ENCODE measurements around the gene GRIK1. TPM values are rescaled to one million over a fixed set of nuclear protein-coding genes. Genes with fewer than 3 reads are reported as not detected.

Gene GRIK1
- polyA plus RNA-seq, 6 donors from 2014 or later = not detected

DNA sequence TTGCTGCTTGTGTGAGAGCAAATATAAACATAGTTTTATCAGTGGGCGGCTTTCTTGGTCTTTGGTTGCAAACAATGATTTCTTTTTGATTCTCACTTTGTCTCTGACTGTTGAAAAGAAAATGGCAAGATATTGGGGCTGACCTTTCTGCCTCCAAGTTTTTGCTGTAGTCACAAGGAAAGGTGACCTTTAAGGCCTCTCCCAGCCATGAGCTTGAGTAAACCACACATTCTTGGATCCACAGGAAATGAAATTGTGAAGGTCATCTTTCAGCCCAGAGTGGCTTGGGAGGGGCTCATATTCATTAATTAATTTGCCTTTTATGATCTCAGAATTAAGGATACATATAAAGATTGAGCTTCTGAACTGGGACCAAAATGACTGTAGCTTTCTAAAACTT is 399.5 kb downstream of the GRIK1 start:
- DNase-seq = no peak
- peaks cover 0 to 2% (median 0%) of the 10 kb centered on the region in 3 donors for H3K4me1 Mint-ChIP-seq
- ATAC-seq (ENCODE audit: low read depth in 2 of 2) = no peak
- no peak overlapping the region for H3K27ac Mint-ChIP-seq
- H3K27me3 Mint-ChIP-seq = no peaks in the 10 kb centered on the region
- peaks cover 6 to 15% (median 10%) of the 10 kb centered on the region in 7 donors for H3K9me3 Mint-ChIP-seq
- no peak overlapping the region for H3K4me3 Mint-ChIP-seq
- peaks cover 0 to 12% of the 10 kb centered on the region in 2 donors for H3K36me3 Mint-ChIP-seq

DNA sequence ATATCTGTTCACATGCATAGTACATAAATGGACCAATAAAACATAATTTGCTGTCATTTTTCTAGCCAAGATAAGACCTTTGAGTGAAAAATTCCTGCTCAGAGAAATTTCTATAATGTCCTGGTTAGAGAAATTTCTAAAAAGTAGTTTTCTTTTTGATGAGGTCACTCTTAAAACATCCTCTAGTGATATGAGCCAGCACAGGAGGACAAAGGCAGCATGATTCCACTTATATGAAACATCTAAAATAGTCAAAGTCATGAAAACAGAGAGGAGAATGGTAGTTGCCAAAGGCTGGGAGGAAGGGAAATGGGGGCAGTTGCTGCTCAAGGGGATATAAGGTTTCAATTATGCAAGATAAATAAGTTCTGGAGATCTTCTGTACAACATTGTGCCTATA is 401.7 kb downstream of the GRIK1 start:
- Mint-ChIP-seq H3K27me3 (no peaks in the 10 kb centered on the region), H3K36me3 (peaks cover 0 to 12% of the 10 kb centered on the region in 2 donors), H3K9me3 (peaks cover 6 to 15% (median 10%) of the 10 kb centered on the region in 7 donors), H3K4me3 (no peak overlapping the region), H3K4me1 (peaks cover 0 to 2% (median 0%) of the 10 kb centered on the region in 3 donors), H3K27ac (peak overlapping the region in 1 of 6 donors; percentile 28)
- DNase-seq = no peak
- no peak for ATAC-seq (ENCODE audit: low read depth in 2 of 2)

DNA sequence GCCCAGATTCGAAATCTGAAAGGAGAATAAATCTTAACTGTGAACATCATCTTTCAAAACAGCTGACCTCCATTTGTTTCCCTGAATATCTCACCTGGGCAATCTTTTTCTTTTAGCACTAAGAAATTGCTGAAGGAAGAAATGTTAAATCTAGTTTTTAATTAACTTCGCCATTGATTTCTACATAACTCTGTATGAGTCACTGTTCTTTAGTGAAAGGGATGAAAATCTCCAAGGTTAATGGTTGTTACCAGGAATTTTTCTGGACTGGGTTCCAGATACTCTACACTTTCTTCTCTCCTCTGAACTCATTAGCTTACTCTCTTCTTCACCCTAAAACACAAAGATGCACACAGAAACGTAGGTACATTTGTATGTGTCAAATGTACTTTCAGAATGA is 405.3 kb downstream of the GRIK1 start:
- Mint-ChIP-seq H3K36me3 (peaks cover 4 to 12% of the 10 kb centered on the region in 2 donors), H3K4me1 (peaks cover 0 to 2% (median 0%) of the 10 kb centered on the region in 3 donors), H3K4me3 (no peak overlapping the region), H3K27ac (no peak overlapping the region), H3K27me3 (no peaks in the 10 kb centered on the region), H3K9me3 (peaks cover 7 to 15% (median 10%) of the 10 kb centered on the region in 7 donors)
- DNase-seq = no peak
- no peak for ATAC-seq (ENCODE audit: low read depth in 2 of 2)

DNA sequence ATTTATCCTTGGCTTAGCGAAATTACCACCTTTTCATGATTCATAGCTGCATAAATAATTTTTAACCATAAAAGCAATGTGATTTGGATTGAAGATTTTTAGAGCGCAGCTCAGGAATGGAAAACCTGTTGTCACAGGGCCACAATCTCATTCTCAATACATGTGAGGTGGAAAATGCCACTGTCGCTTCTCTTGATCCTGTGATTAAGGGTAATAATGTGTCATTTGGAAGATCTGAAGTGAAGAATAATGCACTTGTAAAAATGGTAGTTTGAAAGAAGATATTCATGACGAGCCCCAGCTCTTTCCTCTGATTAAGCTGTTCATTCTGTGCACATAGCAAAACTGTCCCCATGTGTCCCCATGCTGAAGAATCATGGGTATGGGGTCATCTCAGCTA is 410.7 kb downstream of the GRIK1 start:
- no peak for ATAC-seq (ENCODE audit: low read depth in 2 of 2)

DNA sequence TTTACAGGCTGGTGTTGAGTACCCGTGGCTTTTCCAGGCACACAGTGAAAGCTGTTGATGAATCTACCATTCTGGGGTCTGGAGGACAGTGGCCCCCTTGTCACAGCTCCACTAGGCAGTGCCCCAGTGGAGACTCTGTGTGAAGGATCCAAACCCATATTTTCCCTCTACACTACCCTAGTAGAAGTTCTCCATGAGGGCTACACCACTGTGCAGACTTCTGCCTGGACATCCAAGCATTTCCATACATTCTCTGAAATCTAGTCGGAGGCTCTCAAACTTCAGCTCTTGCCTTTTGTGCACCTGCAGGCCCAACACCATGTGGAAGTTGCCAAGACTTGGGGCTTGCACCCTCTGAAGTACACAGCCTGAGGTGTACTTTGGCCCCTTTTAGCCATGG is 413.3 kb downstream of the GRIK1 start:
- Mint-ChIP-seq H3K27ac (no peak overlapping the region), H3K9me3 (peaks cover 17 to 50% (median 30%) of the 10 kb centered on the region in 7 donors), H3K36me3 (peaks cover 27 to 35% of the 10 kb centered on the region in 2 donors), H3K4me3 (peak overlapping the region in 1 of 8 donors; percentile 2), H3K27me3 (no peaks in the 10 kb centered on the region), H3K4me1 (no peaks in the 10 kb centered on the region)
- no peak for DNase-seq
- ATAC-seq (ENCODE audit: low read depth in 2 of 2) = no peak

More for the DNA sequence above, 410.7 kb downstream of the GRIK1 start:
- H3K9me3 Mint-ChIP-seq = peaks cover 11 to 46% (median 28%) of the 10 kb centered on the region in 7 donors
- no peaks in the 10 kb centered on the region for H3K27me3 Mint-ChIP-seq
- peak overlapping the region in 1 of 8 donors; percentile 7 for H3K4me3 Mint-ChIP-seq
- H3K4me1 Mint-ChIP-seq = no peaks in the 10 kb centered on the region
- H3K27ac Mint-ChIP-seq = no peak overlapping the region
- H3K36me3 Mint-ChIP-seq = peaks cover 22 to 25% of the 10 kb centered on the region in 2 donors
- no peak for DNase-seq

DNA sequence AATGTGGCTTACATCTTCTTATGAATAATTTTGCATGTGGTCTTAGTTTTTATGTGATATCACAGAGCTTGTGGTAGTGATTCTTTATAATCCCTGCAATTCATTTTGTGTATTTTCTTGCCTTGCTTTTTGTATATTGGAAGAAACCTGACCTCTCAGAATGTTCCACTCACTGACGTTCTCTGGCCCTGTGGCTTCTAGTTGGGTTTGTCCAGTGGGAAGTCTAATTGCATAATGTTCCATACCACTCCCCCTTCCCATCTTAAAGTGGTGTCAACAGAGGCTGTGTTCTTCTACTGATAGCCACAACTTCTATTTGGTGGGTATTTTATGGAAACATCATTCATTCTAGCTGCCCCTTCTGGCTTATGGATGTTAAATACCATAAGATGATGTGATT is 415.7 kb downstream of the GRIK1 start:
- H3K27ac Mint-ChIP-seq = no peak overlapping the region
- no peak for DNase-seq
- H3K4me1 Mint-ChIP-seq = no peaks in the 10 kb centered on the region
- H3K9me3 Mint-ChIP-seq = peaks cover 13 to 50% (median 30%) of the 10 kb centered on the region in 7 donors
- H3K27me3 Mint-ChIP-seq = no peaks in the 10 kb centered on the region
- ATAC-seq (ENCODE audit: low read depth in 2 of 2) = no peak
- H3K4me3 Mint-ChIP-seq = no peak overlapping the region
- H3K36me3 Mint-ChIP-seq = peaks cover 29 to 30% of the 10 kb centered on the region in 2 donors

DNA sequence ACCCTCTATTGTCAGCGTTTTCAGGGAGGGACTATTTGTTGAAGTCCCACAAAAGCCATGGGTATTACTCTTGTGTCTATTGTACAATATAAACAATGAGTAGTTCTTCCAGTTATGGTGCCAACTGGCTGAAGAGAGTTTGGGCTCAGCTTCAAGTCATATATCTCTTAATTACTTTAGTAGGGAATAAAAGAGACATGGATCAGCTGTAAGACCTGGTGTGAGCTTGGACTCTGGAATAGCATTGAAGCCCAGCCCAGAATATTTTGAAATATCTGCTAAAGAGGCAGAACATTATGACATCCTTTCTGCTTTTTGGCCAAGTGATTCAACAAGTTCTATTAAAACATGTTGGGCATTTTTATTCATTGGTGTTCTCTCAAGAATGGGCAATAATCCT is 416.1 kb downstream of the GRIK1 start:
- Mint-ChIP-seq H3K27me3 (no peaks in the 10 kb centered on the region), H3K9me3 (peaks cover 13 to 48% (median 30%) of the 10 kb centered on the region in 7 donors), H3K36me3 (peaks cover 29% of the 10 kb centered on the region in 2 donors), H3K4me1 (no peaks in the 10 kb centered on the region), H3K27ac (no peak overlapping the region), H3K4me3 (no peak overlapping the region)
- ATAC-seq (ENCODE audit: low read depth in 2 of 2) (no peak), DNase-seq (no peak)

DNA sequence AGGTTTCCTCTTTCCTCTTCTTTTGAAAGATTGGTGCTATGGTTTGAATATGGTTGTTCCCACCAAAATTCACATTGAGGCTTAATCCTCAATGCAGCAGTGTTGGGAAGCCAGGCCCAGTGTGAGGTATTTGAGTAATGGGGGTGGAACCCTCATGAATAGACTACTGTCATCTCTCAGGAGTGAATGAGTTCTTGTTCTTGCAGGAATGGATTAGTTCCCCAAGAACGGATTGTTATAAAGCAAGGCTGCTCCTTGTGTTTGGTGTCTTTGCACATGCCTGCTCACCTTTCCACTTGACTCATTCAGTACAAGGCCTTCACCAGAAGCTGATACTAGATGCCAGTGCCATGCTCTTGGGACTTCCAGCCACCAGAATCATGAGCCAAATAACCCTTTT is 417.9 kb downstream of the GRIK1 start:
- DNase-seq = no peak
- Mint-ChIP-seq H3K36me3 (peaks cover 19 to 20% of the 10 kb centered on the region in 2 donors), H3K4me1 (no peaks in the 10 kb centered on the region), H3K4me3 (no peak overlapping the region), H3K27me3 (no peaks in the 10 kb centered on the region), H3K27ac (no peak overlapping the region), H3K9me3 (peaks cover 8 to 31% (median 20%) of the 10 kb centered on the region in 7 donors)
- ATAC-seq (ENCODE audit: low read depth in 2 of 2) = no peak

DNA sequence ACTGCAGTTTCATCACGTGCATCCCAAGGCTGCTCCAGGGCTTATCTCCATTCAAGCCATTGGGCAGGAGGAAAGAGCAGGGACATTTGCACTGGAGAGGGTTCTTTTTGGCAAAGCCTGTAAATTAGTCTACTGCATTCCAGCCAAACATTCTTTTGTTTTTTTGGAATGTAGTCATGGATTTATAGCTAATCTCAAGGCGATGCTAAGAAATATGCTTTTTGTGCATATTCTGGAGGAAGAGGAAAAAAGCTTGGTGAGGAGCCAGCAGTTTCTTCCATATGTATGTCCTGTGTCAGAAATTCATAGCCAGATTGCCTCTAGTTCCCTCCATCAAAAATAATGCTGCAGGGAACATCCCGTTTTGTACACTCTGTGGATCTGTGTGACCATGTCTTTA is 419.6 kb downstream of the GRIK1 start:
- ATAC-seq (ENCODE audit: low read depth in 2 of 2) = no peak
- no peak overlapping the region for H3K4me3 Mint-ChIP-seq
- H3K4me1 Mint-ChIP-seq = no peaks in the 10 kb centered on the region
- H3K27ac Mint-ChIP-seq = no peak overlapping the region
- H3K9me3 Mint-ChIP-seq = peaks cover 0 to 14% (median 7%) of the 10 kb centered on the region in 7 donors
- H3K27me3 Mint-ChIP-seq = no peaks in the 10 kb centered on the region
- H3K36me3 Mint-ChIP-seq = peaks cover 10 to 12% of the 10 kb centered on the region in 2 donors
- no peak for DNase-seq

DNA sequence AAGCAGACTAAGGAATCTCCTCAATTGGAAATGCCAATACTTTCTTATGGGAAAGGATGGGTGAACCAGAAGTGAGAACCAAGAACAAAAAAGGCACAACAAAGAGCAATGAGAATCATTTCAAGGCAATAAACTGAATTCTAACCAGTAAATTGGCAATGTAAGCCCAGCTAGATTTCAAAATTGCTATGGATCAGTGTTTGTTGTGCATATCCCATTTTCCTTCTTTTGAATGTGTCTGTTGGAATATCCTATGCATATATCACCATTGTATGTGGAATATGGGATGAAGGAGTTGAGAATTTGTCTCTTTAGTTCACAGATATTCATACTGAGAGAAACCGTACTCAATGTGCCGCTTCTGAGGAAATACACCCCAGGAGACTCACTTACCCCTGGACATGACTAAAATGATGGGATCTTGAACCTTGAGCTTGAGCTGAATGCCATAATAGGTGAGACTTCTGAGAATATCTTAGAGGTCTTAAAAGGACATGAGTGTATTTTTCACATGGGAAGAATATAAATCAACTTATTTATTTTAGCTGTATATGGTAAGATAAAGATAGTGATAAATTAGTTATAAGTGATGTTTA is 425.0 kb downstream of the GRIK1 start:
- Mint-ChIP-seq H3K36me3 (peaks cover 22 to 27% of the 10 kb centered on the region in 2 donors), H3K4me1 (no peaks in the 10 kb centered on the region), H3K27ac (no peak overlapping the region), H3K9me3 (peaks cover 6 to 21% (median 11%) of the 10 kb centered on the region in 7 donors), H3K27me3 (no peaks in the 10 kb centered on the region), H3K4me3 (no peak overlapping the region)
- DNase-seq = no peak
- no peak for ATAC-seq (ENCODE audit: low read depth in 2 of 2)

DNA sequence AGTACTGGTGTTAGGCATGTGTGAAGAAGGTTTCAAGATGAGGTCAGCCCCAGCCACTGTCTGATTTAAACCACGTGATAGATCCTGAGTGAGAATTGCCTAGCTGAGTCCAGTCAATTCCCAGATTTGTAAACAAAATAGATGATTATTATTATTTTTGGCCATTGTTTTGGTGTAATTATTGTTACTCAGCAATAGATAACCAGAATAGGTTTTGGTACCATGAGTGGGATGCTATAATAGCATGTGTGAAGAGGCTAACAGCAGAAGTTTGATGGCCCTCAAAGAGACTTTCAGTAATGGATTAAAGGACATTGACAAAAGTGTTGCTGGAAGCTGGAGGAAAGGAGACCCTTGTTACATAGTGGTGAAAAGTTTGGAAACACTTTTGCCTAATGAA is 426.3 kb downstream of the GRIK1 start:
- Mint-ChIP-seq H3K36me3 (peaks cover 22 to 27% of the 10 kb centered on the region in 2 donors), H3K27ac (peak overlapping the region in 1 of 6 donors; percentile 10), H3K4me1 (no peaks in the 10 kb centered on the region), H3K9me3 (peaks cover 6 to 21% (median 11%) of the 10 kb centered on the region in 7 donors), H3K4me3 (no peak overlapping the region), H3K27me3 (no peaks in the 10 kb centered on the region)
- DNase-seq (no peak), ATAC-seq (ENCODE audit: low read depth in 2 of 2) (no peak)

DNA sequence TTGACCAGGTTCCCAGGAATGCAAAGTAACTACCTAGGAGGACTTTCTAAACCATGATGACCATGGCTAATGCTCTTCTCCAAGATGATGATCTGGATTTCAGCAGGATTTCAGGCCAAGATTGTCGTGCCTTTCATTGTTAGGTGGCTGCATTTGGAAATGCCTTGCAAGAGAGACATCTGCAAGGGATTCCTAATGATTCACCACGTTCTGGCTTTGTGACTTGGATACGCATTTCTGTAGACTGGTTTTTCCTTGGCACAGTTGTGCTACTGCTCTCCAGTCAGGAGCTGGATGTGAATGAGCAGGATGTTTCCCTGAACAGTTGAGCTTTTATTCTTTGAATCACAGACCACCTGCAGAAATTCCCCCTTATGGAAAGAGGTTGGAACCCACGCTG is 428.7 kb downstream of the GRIK1 start:
- H3K27me3 Mint-ChIP-seq = no peaks in the 10 kb centered on the region
- H3K9me3 Mint-ChIP-seq = peaks cover 6 to 21% (median 11%) of the 10 kb centered on the region in 7 donors
- no peak overlapping the region for H3K4me3 Mint-ChIP-seq
- peaks cover 22 to 27% of the 10 kb centered on the region in 2 donors for H3K36me3 Mint-ChIP-seq
- H3K4me1 Mint-ChIP-seq = no peaks in the 10 kb centered on the region
- no peak overlapping the region for H3K27ac Mint-ChIP-seq
- ATAC-seq (ENCODE audit: low read depth in 2 of 2) (no peak), DNase-seq (no peak)

DNA sequence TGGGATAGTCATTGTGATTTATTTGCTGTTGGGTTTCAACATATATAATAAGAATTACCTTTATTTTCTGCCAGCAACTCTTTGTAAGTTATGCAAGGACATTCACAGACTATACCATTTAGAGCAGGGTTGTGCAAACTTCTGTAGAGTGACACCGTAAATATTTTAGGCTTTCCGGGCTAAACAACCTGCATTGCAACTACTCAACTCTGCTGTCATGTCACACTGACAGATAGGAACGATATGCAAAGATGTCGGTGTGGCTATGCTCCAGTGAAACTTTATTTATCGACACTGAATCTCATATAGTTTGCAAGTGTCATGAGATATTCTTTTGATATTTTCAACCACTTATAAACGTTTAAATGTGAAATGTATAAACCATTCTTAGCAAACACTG is 430.7 kb downstream of the GRIK1 start:
- H3K27ac Mint-ChIP-seq = no peak overlapping the region
- no peaks in the 10 kb centered on the region for H3K27me3 Mint-ChIP-seq
- no peak overlapping the region for H3K4me3 Mint-ChIP-seq
- ATAC-seq (ENCODE audit: low read depth in 2 of 2) = no peak
- no peak for DNase-seq
- peaks cover 12 to 22% of the 10 kb centered on the region in 2 donors for H3K36me3 Mint-ChIP-seq
- H3K4me1 Mint-ChIP-seq = no peaks in the 10 kb centered on the region
- H3K9me3 Mint-ChIP-seq = peaks cover 4 to 12% (median 11%) of the 10 kb centered on the region in 7 donors

DNA sequence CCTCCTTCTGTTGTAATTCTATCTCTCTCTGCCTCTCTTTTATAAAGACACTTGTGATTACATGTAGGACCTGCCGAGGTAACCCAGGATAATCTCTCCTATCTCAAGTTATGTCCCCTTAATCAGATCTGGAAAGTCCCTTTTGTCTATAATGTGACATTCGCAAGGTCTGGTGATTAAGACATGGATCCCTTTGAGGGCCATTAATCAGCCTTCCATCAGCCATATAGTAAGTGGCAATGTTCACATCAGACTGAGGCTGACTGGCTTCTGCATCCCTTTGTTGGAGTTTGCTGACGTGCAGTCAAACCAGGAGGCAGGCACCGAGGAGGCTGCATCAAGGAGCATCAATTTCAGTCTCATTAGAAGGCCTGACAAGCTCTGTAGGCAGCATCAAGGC is 431.5 kb downstream of the GRIK1 start:
- peaks cover 5 to 19% of the 10 kb centered on the region in 2 donors for H3K36me3 Mint-ChIP-seq
- H3K27me3 Mint-ChIP-seq = no peaks in the 10 kb centered on the region
- no peak overlapping the region for H3K4me3 Mint-ChIP-seq
- ATAC-seq (ENCODE audit: low read depth in 2 of 2) (no peak), DNase-seq (no peak)
- peaks cover under 1 to 5% (median 4%) of the 10 kb centered on the region in 7 donors for H3K9me3 Mint-ChIP-seq
- no peaks in the 10 kb centered on the region for H3K4me1 Mint-ChIP-seq
- H3K27ac Mint-ChIP-seq = no peak overlapping the region

All from naive B cell (primary cell).